Measurements from ENCODE around the gene KCNH6.

The KCNH6 gene

DNA sequence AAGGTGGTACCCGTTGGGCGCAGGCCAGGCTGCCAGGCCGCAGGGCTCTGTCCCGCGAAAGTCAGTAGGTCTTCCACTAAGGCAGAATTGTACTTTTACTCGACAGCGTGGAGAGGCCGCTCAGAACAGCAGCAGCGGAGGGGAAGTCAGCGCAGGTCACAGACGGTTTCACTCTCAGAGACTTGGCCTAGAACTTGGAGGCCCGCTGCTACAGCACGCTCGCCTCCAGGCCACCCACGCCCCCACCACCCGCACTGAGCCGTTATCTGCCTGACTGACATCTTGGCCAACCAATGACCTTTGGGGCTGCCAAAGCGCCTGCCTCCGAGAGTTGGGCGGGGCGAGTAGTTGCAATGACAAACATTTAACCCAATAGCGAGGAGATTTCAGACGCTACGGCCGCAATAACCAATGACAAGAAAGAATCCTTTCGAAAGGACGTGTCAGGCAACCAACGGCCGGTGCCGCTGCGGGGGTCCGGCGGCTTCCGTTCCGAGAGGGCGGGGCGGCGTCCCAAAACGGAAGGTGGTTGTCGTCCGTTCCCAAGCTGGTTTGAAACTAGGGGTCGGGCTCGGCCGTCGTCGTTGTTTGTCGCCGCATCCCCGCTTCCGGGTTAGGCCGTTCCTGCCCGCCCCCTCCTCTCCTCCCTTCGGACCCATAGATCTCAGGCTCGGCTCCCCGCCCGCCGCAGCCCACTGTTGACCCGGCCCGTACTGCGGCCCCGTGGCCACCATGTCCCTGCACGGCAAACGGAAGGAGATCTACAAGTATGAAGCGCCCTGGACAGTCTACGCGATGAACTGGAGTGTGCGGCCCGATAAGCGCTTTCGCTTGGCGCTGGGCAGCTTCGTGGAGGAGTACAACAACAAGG lies 27.0 kb downstream of the KCNH6 start, which contains the start of gene DCAF7:
Gene DCAF7 (plus strand): TSS at position 532 of the 871 bp plus-strand sequence. CDS start 201 bp downstream, at position 733.
- TF ChIP-seq CEBPB (IDR thresholded peaks at IDR 0.05), result no peak; the same call in 1 of the 2 replicates
- no peak for TF ChIP-seq REST (IDR thresholded peaks at IDR 0.05; ENCODE audit: low read depth)
- 0 out of 2 replicates have a peak, but pooled peaks have one; percentile 25 for TF ChIP-seq USF1 (IDR thresholded peaks at IDR 0.05)
- peak; percentile 50; the same call in 1 of the 2 replicates for TF ChIP-seq YY1 (IDR thresholded peaks at IDR 0.05; ENCODE audit: low read depth)
- TF ChIP-seq RAD21 (IDR thresholded peaks at IDR 0.05; ENCODE audit: low read depth), result no peak
- no peak for TF ChIP-seq TEAD4 (IDR thresholded peaks at IDR 0.05)
- peak; percentile 95 for TF ChIP-seq EGR1 (IDR thresholded peaks at IDR 0.05)
- TF ChIP-seq CREB1 (IDR thresholded peaks at IDR 0.05; ENCODE audit: low read depth), result peak; percentile 61; the same call in 1 of the 2 replicates
- no peak for TF ChIP-seq FOXM1 (IDR thresholded peaks at IDR 0.05; ENCODE audit: borderline replicate concordance, low read depth)
- peak; percentile 84 for TF ChIP-seq MAX (IDR thresholded peaks at IDR 0.05)
- peak; percentile 74; the same call in 1 of the 2 replicates for TF ChIP-seq ZBTB7A (IDR thresholded peaks at IDR 0.05; ENCODE audit: low read depth)
- TF ChIP-seq EP300 (IDR thresholded peaks at IDR 0.05; ENCODE audit: borderline replicate concordance), result no peak
- TF ChIP-seq TCF12 (IDR thresholded peaks at IDR 0.05; ENCODE audit: low read depth), result peak; percentile 15; the same call in 1 of the 2 replicates
- peak; percentile 67 for TF ChIP-seq TAF1 (IDR thresholded peaks at IDR 0.05; ENCODE audit: low read depth)
- TF ChIP-seq NFIC (IDR thresholded peaks at IDR 0.05), result no peak

DNA sequence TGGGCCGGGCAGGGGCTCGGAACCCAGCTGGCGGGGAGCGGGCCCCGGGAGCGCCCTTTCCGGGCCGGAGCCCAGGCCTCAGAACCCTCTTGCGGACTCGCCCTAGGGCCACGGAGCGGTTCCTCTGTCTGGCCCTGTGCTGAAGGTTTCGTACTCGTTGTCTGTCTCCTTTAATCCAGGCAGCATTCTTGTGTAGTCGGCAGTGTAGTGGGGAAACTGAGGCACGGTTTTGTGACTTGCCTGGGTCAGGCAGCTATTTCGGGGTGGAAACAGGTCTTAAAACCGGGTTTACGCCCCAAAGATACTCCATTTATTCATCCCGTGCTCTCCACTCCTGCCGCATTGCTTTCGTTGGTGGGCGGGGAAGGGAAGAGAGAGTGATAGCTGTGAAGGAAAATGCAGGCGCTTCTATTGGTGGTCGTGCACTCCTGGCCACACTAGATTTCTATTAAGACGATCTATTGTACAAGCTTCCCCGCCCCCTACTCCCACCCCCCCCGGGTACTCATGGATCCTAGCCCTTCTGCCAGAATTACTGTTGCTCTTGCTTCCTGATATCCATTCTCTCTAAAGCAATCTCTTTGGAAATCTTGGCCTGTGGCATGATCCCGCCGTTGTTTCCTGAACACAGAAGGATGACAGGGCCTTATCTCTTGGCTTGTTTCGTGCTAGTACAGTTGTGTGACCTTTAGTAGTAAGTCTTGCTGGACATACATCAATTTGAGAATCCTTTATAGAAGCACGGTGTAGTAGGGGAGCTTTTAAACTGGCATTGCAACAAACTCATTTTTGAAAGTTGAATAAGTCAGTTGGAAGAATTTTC lies 27.9 kb downstream of the KCNH6 start:
- TF ChIP-seq EP300 (IDR thresholded peaks at IDR 0.05; ENCODE audit: borderline replicate concordance) (no peak), CREB1 (IDR thresholded peaks at IDR 0.05; ENCODE audit: low read depth) (no peak), REST (IDR thresholded peaks at IDR 0.05; ENCODE audit: low read depth) (no peak), NFIC (IDR thresholded peaks at IDR 0.05) (no peak), YY1 (IDR thresholded peaks at IDR 0.05; ENCODE audit: low read depth) (no peak), RAD21 (IDR thresholded peaks at IDR 0.05; ENCODE audit: low read depth) (no peak), CEBPB (IDR thresholded peaks at IDR 0.05) (no peak), FOXM1 (IDR thresholded peaks at IDR 0.05; ENCODE audit: borderline replicate concordance, low read depth) (no peak), TEAD4 (IDR thresholded peaks at IDR 0.05) (no peak), USF1 (IDR thresholded peaks at IDR 0.05) (no peak), TCF12 (IDR thresholded peaks at IDR 0.05; ENCODE audit: low read depth) (no peak), TAF1 (IDR thresholded peaks at IDR 0.05; ENCODE audit: low read depth) (no peak)

DNA sequence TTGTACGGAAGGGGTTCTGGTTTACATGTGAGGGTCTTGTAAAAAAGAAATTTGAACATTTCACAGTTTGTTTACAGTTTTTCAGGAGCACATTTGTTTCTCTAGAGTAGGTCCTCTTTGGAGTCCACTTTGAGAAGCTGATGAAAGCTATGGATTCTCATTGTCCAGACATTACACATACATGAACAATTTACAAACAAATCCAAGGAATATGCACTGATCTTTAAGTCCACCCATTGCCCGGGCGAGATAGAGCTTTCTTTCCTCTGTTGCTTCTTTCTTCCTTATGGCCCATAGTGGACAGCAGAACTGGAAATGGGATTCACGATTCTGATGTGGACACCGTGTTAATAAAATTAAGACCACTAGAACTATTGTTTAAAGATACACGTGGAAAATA lies 29.1 kb downstream of the KCNH6 start:
- no peak for TF ChIP-seq TAF1 (IDR thresholded peaks at IDR 0.05; ENCODE audit: low read depth)
- TF ChIP-seq FOXM1 (IDR thresholded peaks at IDR 0.05; ENCODE audit: borderline replicate concordance, low read depth), result no peak

- TF ChIP-seq YY1 (IDR thresholded peaks at IDR 0.05; ENCODE audit: low read depth), result no peak
- no peak for TF ChIP-seq EP300 (IDR thresholded peaks at IDR 0.05; ENCODE audit: borderline replicate concordance)
- no peak for TF ChIP-seq NFIC (IDR thresholded peaks at IDR 0.05)
- no peak for TF ChIP-seq EGR1 (IDR thresholded peaks at IDR 0.05)
- TF ChIP-seq CREB1 (IDR thresholded peaks at IDR 0.05; ENCODE audit: low read depth), result no peak
- TF ChIP-seq FOXM1 (IDR thresholded peaks at IDR 0.05; ENCODE audit: borderline replicate concordance, low read depth), result no peak
- TF ChIP-seq RAD21 (IDR thresholded peaks at IDR 0.05; ENCODE audit: low read depth), result no peak
- no peak for TF ChIP-seq USF1 (IDR thresholded peaks at IDR 0.05)
- no peak for TF ChIP-seq CEBPB (IDR thresholded peaks at IDR 0.05)
- no peak for TF ChIP-seq TAF1 (IDR thresholded peaks at IDR 0.05; ENCODE audit: low read depth)
- no peak for TF ChIP-seq ZBTB7A (IDR thresholded peaks at IDR 0.05; ENCODE audit: low read depth)
- no peak for TF ChIP-seq TEAD4 (IDR thresholded peaks at IDR 0.05)
- TF ChIP-seq TCF12 (IDR thresholded peaks at IDR 0.05; ENCODE audit: low read depth), result no peak
- no peak for TF ChIP-seq REST (IDR thresholded peaks at IDR 0.05; ENCODE audit: low read depth)
Measured at GRCh38 chr17:63555500-63556156, 32.5 kb downstream of the KCNH6 start.
